GM06990 (cell line): ENCODE data around the gene ATOH8.

Experiments
- DNase-seq: peaks from one replicate; pipeline ENCODE4 v3.0.0-alpha.2; 2011; ENCODE audit not compliant: insufficient read length; ENCODE audit errors: extremely low read depth
- H3K27me3 ChIP-seq: replicated peaks from 2 replicates; pipeline ENCODE4 v1.6.0; 2011; ENCODE audit warnings: low read length; ENCODE audit not compliant: control insufficient read depth, insufficient read depth
- H3K36me3 ChIP-seq: 2 replicates; pipeline ENCODE4 v1.5.1; 2011; ENCODE audit warnings: low read length; ENCODE audit not compliant: control insufficient read depth, insufficient read depth
- H3K4me3 ChIP-seq: replicated peaks from 2 replicates; pipeline ENCODE4 v1.5.1; 2011; ENCODE audit warnings: low read depth, mild to moderate bottlenecking, control low read depth, low read length
- TF ChIP-seq, protein P1 (sequence below): IDR thresholded peaks from 2 replicates; pipeline ENCODE4 v1.5.1; 2011; ENCODE audit warnings: low read length, control low read depth, mild to moderate bottlenecking, inconsistent platforms; ENCODE audit not compliant: insufficient read depth, poor library complexity, severe bottlenecking

The ATOH8 gene

DNA sequence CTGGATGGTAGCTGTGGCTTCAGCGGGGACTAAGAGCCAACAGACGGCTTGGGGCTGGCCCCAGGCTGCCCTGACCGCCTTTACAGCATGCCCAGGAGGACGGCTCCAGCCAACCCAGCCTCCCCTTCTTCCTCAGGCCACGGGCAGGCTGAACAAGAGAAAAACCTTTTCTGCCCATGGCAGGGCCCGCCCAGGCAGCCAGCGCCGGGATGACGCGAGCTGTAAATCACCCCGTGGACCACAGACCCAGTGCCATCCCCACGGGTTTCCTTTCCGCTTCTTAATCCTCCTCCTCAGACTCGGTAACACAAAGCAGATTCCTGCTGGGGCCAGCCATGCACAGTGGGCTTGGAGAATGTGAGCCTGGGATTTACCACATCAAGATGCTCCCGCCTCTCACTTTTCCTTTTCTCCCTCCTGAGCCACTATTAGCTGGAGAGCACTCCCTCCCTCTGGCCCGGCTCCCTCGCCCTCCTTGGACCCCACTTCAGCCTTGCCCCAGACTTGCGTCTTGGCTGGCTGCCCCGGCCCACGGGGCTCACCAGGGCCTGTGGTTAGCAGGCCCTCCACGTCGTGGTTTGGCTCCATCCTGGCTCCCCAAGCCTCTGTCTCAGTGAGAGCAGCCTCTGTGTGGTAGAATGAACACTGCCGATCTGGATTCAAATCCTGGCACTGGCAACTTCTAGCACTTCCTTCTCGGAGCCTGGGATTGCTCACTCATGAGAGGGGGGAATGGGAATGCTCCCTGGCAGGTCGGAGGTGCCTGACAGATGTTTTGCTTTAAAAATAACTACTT, 31.4 kb downstream of the ATOH8 start:
- TF ChIP-seq, protein P1, sequence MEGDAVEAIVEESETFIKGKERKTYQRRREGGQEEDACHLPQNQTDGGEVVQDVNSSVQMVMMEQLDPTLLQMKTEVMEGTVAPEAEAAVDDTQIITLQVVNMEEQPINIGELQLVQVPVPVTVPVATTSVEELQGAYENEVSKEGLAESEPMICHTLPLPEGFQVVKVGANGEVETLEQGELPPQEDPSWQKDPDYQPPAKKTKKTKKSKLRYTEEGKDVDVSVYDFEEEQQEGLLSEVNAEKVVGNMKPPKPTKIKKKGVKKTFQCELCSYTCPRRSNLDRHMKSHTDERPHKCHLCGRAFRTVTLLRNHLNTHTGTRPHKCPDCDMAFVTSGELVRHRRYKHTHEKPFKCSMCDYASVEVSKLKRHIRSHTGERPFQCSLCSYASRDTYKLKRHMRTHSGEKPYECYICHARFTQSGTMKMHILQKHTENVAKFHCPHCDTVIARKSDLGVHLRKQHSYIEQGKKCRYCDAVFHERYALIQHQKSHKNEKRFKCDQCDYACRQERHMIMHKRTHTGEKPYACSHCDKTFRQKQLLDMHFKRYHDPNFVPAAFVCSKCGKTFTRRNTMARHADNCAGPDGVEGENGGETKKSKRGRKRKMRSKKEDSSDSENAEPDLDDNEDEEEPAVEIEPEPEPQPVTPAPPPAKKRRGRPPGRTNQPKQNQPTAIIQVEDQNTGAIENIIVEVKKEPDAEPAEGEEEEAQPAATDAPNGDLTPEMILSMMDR = no peak
- no peaks in the 10 kb centered on the region for H3K36me3 ChIP-seq
- no peak overlapping the region for H3K4me3 ChIP-seq
- DNase-seq = no peak
- peaks cover 2% of the 10 kb centered on the region; the same call in 1 of the 2 replicates for H3K27me3 ChIP-seq

GRCh38 chr2:85785871-85786270, 32.1 kb downstream of the ATOH8 start:
- H3K36me3 ChIP-seq = no peaks in the 10 kb centered on the region

DNA sequence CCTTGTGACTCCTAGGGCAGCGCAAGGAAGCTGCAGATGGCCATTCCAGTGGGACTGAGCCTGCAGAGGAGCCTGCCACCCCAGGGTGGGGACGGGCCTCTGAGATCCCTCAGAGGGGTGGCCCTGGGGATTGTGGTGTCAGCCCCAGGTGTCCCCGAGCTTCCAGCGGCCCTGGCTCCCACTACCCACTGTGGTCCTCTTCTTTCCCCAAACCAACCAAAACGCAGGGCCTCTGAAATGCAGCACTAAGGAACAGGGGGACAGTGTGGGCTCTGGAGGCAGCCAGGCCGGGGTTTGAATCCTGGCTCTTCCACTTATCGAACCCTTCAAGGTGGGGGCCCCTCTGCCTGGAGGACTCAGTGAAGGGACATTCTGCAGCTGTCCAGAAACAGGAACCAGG, 32.7 kb downstream of the ATOH8 start:
- no peak for DNase-seq

More at GRCh38 chr2:85785871-85786270, 32.1 kb downstream of the ATOH8 start:
- peaks cover 2% of the 10 kb centered on the region; the same call in 1 of the 2 replicates for H3K27me3 ChIP-seq
- no peak for DNase-seq
- H3K4me3 ChIP-seq = no peak overlapping the region
- TF ChIP-seq, protein P1 = no peak

DNA sequence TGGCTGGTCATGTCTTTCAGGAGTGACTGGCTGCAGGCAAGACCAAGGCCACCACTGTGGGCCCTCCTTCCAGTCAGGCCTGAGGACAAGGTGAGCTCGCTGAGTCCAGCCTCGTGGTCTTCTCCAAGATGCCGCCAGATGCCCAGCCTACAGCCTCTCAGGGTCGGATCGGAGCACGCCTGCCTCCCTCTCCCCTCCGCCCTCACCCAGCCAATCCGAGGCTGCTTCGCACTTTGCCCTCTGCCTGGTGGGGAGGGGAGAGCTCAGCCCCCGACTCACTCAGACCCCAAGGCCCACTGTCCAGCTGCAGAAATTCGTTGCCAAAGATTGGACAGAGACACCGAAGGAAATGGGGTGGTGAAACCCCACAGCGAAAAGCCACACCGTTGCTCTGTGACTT, 33.1 kb downstream of the ATOH8 start:
- TF ChIP-seq, protein P1 = no peak
- Histone ChIP-seq H3K4me3 (no peak overlapping the region), H3K27me3 (peaks cover 4% of the 10 kb centered on the region; the same call in 1 of the 2 replicates), H3K36me3 (no peaks in the 10 kb centered on the region)
- no peak for DNase-seq

More for the DNA sequence above, 32.7 kb downstream of the ATOH8 start:
- no peak overlapping the region for H3K4me3 ChIP-seq
- peaks cover 2% of the 10 kb centered on the region; the same call in 1 of the 2 replicates for H3K27me3 ChIP-seq
- H3K36me3 ChIP-seq = no peaks in the 10 kb centered on the region
- TF ChIP-seq, protein P1 = no peak

DNA sequence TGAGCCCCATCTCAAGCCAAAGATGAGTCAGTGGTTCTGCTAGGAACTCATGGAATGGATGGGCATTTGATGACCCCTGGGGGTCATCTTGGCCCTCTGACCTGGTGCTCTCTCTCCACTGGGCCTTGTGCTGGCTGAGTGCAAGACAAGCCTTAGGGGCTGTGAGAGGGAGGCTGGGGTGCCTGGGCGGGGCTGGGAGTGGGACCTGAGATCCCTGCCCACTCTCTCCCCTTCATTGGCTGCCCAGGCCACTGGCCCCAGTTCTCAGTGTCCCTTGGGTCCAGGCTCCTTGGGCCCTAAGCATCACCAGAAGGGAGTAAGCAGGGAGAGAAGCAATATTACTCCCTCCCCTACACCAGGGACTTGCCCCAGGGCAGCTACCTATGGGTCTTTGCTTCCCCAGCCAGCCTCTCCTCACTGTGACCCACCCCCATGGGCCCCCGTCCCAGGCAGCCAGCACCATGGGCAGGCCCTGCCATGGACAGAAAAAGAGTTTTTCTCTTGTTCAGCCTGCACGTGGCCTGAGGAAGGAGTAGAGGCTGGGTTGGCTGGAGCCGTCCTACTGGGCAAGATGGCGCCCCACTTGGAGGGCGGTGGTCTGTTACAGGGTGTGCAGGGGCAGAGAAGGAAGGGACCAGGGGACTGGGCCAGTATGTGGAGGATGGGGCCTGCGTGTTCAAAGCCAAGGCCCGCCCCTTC, 33.6 kb downstream of the ATOH8 start:
- TF ChIP-seq, protein P1 = no peak
- no peaks in the 10 kb centered on the region for H3K36me3 ChIP-seq
- no peak overlapping the region for H3K4me3 ChIP-seq
- DNase-seq = no peak
- H3K27me3 ChIP-seq = peaks cover 4% of the 10 kb centered on the region; the same call in 1 of the 2 replicates
